ENCODE results near the gene KCNH4. TPM values are rescaled to one million over a fixed set of nuclear protein-coding genes. Genes with fewer than 3 reads are reported as not detected.

KCNH4 gene
- total and polyA plus RNA-seq, 2 of the 13 experiments (the other 11 are each of a cell fraction or from before 2014, with no cell fraction given): 0.01 to 0.09 TPM

- TF ChIP-seq, protein P1, sequence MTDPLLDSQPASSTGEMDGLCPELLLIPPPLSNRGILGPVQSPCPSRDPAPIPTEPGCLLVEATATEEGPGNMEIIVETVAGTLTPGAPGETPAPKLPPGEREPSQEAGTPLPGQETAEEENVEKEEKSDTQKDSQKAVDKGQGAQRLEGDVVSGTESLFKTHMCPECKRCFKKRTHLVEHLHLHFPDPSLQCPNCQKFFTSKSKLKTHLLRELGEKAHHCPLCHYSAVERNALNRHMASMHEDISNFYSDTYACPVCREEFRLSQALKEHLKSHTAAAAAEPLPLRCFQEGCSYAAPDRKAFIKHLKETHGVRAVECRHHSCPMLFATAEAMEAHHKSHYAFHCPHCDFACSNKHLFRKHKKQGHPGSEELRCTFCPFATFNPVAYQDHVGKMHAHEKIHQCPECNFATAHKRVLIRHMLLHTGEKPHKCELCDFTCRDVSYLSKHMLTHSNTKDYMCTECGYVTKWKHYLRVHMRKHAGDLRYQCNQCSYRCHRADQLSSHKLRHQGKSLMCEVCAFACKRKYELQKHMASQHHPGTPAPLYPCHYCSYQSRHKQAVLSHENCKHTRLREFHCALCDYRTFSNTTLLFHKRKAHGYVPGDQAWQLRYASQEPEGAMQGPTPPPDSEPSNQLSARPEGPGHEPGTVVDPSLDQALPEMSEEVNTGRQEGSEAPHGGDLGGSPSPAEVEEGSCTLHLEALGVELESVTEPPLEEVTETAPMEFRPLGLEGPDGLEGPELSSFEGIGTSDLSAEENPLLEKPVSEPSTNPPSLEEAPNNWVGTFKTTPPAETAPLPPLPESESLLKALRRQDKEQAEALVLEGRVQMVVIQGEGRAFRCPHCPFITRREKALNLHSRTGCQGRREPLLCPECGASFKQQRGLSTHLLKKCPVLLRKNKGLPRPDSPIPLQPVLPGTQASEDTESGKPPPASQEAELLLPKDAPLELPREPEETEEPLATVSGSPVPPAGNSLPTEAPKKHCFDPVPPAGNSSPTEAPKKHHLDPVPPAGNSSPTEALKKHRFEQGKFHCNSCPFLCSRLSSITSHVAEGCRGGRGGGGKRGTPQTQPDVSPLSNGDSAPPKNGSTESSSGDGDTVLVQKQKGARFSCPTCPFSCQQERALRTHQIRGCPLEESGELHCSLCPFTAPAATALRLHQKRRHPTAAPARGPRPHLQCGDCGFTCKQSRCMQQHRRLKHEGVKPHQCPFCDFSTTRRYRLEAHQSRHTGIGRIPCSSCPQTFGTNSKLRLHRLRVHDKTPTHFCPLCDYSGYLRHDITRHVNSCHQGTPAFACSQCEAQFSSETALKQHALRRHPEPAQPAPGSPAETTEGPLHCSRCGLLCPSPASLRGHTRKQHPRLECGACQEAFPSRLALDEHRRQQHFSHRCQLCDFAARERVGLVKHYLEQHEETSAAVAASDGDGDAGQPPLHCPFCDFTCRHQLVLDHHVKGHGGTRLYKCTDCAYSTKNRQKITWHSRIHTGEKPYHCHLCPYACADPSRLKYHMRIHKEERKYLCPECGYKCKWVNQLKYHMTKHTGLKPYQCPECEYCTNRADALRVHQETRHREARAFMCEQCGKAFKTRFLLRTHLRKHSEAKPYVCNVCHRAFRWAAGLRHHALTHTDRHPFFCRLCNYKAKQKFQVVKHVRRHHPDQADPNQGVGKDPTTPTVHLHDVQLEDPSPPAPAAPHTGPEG (CRISPR knock-in tag; IDR thresholded peaks at IDR 0.05): no peak
- TF ChIP-seq USF2 (IDR thresholded peaks at IDR 0.05; ENCODE audit: low read depth, low read length) (no peak), USF2 (CRISPR knock-in tag; IDR thresholded peaks at IDR 0.05; ENCODE audit: borderline replicate concordance) (no peak), RAD51 (IDR thresholded peaks at IDR 0.05; ENCODE audit: borderline replicate concordance) (no peak), JUNB (CRISPR knock-in tag; IDR thresholded peaks at IDR 0.05; ENCODE audit: borderline replicate concordance) (no peak), KIAA2018 (CRISPR knock-in tag; IDR thresholded peaks at IDR 0.05; ENCODE audit: borderline replicate concordance) (no peak), ZC3H4 (CRISPR knock-in tag; IDR thresholded peaks at IDR 0.05; ENCODE audit: borderline replicate concordance) (no peak), ZBTB21 (CRISPR knock-in tag; IDR thresholded peaks at IDR 0.05) (no peak), NFE2 (CRISPR knock-in tag; IDR thresholded peaks at IDR 0.05) (no peak), SSRP1 (CRISPR knock-in tag; IDR thresholded peaks at IDR 0.05) (no peak)
Observed at GRCh38 chr17:42135664-42136653, 45.0 kb downstream of the KCNH4 start (continued).

Measured in HepG2 (cell line).